Sigmoid colon (tissue), 4 donors: ENCODE data around the gene TXNDC9.

Source experiments
- CTCF ChIP-seq, 4 experiments: fragments of 450-650 bp in 3 of 4; fragments of 200-600 bp in 1 of 4; IDR thresholded peaks; one replicate each; pipeline ENCODE4 v1.5.1; 2016 to 2019; ENCODE audit warnings: antibody characterized with exemption in 4 of 4, mild to moderate bottlenecking in 3 of 4, moderate library complexity in 2 of 4
- EP300 ChIP-seq, 4 donors: sonication (generic); formaldehyde crosslinking; IDR thresholded peaks; one replicate each; pipeline ENCODE4 v1.6.1; 2017; ENCODE audit warnings: antibody characterized with exemption in 4 of 4
- POLR2A ChIP-seq, 2 donors: fragments of 450-650 bp; IDR thresholded peaks; one replicate each; pipeline ENCODE4 v1.6.1; 2016; ENCODE audit warnings: antibody characterized with exemption in 2 of 2, mild to moderate bottlenecking in 2 of 2, moderate library complexity in 2 of 2
- POLR2AphosphoS5 ChIP-seq, 4 donors: sonication (generic); formaldehyde crosslinking; IDR thresholded peaks; one replicate each; pipeline ENCODE4 v1.6.1; 2017; ENCODE audit warnings: antibody characterized with exemption in 4 of 4

GRCh38 chr2:99275882-99276281, 60.3 kb downstream of the TXNDC9 start:
- TF ChIP-seq POLR2AphosphoS5 (IDR thresholded peaks at IDR 0.05) (no peak), CTCF (IDR thresholded peaks at IDR 0.05) (no peak), EP300 (IDR thresholded peaks at IDR 0.05) (no peak), POLR2A (IDR thresholded peaks at IDR 0.05) (no peak)
